ENCODE results near the gene FN3K.

Gene FN3K

DNA sequence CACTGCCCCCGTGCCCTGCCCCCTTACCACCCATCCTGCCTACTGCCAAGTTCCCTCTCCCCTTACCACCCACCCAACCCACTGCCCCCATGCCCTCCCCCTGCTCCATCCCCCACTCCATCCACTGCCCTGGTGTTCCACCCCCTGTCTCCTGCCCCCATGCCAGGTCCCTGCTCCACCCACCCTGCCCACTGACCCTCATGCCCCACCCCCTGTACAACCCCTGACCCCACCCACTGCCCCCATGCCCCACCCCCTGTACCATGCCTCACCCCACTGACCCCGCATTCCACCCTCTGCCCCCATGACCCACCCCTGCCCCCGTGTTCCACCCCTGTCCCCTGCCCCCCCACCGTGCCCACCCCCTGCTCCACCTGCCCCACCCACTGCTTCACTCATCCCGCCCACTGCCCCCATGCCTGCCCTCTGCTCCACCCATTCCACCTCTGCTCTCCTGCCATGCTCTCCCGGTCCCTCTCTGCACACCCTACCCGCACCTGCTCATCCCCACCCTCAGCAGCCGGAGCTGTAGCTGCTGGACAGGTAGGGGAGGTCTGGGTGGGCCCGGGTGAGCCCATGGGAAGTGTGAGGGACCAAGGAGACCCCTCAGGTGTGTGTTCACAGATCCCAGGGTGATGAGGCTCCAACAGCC, 26.3 kb upstream of the FN3K start:
- Histone ChIP-seq H3K4me3 (ENCODE audit: low read length) (no peak overlapping the region), H3K9ac (ENCODE audit: low read length) (no peak overlapping the region), H3K36me3 (ENCODE audit: control insufficient read depth, insufficient read depth, low read length) (no peaks in the 10 kb centered on the region), H3K27me3 (ENCODE audit: control insufficient read depth, insufficient read depth, low read length) (no peaks in the 10 kb centered on the region), H3K9me3 (ENCODE audit: control insufficient read depth, low read length) (no peaks in the 10 kb centered on the region), H3K4me1 (ENCODE audit: control insufficient read depth, insufficient read depth, low read length) (peaks cover 18% of the 10 kb centered on the region)

DNA sequence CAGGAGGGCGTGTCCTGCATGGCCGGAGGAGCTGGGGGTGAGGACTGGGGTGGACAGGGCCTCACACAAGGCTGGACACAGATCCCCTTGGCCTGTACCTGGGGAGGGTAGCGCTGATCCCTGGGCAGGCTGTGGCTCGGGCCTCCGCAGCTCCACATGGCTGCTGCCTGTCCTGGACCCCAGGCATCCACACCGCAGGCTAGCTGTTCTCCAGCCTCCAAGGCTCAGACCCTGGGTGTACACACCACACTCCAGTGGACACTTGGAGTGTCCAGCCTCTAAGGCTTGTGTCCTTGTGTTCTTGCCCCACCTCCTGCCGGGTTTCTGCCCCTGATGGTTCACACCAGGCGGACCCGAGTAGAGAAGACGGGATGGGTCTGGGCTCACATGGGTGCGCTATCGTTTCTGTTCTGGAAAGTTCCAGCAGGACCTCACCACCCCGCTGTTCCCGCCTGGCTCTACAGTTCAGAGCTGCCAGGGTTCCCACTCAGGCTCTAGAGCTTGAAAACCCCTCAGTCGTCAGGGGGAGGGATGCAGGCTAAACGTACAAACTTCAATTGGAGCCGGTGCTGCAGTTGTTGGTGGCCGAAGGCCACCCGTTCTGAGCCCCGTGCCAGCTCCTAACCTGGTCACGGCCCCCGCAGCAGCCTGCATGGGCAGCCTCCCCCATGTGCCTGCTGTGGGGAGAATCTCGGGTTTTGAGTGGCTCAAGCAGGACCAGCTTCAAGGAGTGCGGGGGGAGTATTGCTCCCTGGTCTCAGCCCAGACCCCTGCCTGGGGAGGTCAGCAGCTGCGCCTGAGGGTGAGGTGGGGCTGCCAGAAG, 25.5 kb upstream of the FN3K start:
- Histone ChIP-seq H3K4me1 (ENCODE audit: control insufficient read depth, insufficient read depth, low read length) (peaks cover 10% of the 10 kb centered on the region), H3K4me3 (ENCODE audit: low read length) (no peak overlapping the region), H3K27me3 (ENCODE audit: control insufficient read depth, insufficient read depth, low read length) (no peaks in the 10 kb centered on the region), H3K9me3 (ENCODE audit: control insufficient read depth, low read length) (no peaks in the 10 kb centered on the region), H3K9ac (ENCODE audit: low read length) (no peak overlapping the region), H3K36me3 (ENCODE audit: control insufficient read depth, insufficient read depth, low read length) (no peaks in the 10 kb centered on the region)

DNA sequence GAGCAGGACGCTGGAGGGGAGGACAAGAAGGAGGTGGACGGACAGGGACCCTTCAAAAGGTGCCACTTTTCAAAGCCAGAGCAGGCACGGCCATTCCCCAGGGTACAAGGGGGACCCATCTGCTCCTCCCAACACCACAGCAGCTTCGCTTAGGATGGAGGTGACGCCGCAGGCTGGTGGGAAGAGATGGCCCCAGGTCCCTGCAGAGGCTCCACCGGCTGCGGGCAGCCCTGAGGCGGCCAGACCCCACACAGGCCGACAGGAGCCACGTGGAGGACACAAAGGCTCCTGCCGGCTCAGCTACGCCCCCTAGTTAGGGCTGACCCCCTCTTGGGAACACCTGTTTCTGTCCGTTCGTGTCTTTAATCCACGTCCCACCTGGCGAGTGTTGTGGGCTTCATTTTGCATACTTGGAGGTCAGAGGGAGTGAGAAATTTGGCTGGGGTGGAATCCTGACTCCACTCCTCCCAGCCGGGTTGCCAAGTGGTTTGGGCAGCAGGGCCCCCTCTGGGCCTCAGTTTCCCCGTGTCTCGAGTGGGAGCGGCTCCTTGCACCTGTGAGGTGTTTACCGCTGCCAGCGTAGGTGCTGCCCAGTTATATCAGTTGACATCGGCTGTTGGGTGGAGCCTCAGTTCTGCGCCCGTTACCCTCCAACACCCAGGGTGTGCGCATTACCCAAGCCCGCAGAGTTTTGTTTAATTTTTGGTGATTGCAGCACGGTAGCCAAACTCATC, 24.7 kb upstream of the FN3K start:
- Histone ChIP-seq H3K4me3 (ENCODE audit: low read length) (no peak overlapping the region), H3K9ac (ENCODE audit: low read length) (no peak overlapping the region), H3K4me1 (ENCODE audit: control insufficient read depth, insufficient read depth, low read length) (peaks cover 8% of the 10 kb centered on the region), H3K36me3 (ENCODE audit: control insufficient read depth, insufficient read depth, low read length) (no peaks in the 10 kb centered on the region), H3K27me3 (ENCODE audit: control insufficient read depth, insufficient read depth, low read length) (no peaks in the 10 kb centered on the region), H3K9me3 (ENCODE audit: control insufficient read depth, low read length) (no peaks in the 10 kb centered on the region)

DNA sequence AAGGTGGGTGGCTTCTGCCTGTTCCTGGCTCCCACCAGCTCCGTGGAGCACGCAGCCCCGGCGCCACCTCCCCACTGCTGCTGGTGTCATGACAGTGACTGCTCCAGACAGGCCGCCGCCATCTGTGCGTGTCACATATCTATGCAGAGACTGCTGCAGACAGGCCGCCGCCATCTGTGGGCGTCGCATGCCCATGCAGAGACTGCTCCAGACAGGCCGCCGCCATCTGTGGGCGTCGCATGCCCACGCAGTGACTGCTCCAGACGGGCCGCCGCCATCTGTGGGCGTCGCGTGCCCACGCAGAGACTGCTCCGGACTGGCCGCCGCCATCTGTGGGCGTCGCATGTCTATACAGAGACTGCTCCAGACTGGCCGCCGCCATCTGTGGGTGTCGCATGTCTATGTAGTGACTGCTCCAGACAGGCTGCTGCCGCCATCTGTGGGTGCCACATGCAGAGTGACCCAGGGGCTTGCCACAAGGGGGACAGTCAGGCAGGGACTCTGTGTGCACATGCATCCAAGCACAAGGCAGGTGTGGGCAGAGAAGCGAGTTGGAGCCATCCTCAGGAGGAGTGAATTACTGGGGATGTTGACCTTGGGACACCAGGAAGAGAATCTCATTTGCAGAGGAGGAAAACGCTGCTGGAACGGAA, 22.2 kb upstream of the FN3K start:
- Histone ChIP-seq H3K9me3 (ENCODE audit: control insufficient read depth, low read length) (no peaks in the 10 kb centered on the region), H3K36me3 (ENCODE audit: control insufficient read depth, insufficient read depth, low read length) (no peaks in the 10 kb centered on the region), H3K4me3 (ENCODE audit: low read length) (no peak overlapping the region), H3K9ac (ENCODE audit: low read length) (no peak overlapping the region), H3K4me1 (ENCODE audit: control insufficient read depth, insufficient read depth, low read length) (peaks cover 15% of the 10 kb centered on the region), H3K27me3 (ENCODE audit: control insufficient read depth, insufficient read depth, low read length) (no peaks in the 10 kb centered on the region)

DNA sequence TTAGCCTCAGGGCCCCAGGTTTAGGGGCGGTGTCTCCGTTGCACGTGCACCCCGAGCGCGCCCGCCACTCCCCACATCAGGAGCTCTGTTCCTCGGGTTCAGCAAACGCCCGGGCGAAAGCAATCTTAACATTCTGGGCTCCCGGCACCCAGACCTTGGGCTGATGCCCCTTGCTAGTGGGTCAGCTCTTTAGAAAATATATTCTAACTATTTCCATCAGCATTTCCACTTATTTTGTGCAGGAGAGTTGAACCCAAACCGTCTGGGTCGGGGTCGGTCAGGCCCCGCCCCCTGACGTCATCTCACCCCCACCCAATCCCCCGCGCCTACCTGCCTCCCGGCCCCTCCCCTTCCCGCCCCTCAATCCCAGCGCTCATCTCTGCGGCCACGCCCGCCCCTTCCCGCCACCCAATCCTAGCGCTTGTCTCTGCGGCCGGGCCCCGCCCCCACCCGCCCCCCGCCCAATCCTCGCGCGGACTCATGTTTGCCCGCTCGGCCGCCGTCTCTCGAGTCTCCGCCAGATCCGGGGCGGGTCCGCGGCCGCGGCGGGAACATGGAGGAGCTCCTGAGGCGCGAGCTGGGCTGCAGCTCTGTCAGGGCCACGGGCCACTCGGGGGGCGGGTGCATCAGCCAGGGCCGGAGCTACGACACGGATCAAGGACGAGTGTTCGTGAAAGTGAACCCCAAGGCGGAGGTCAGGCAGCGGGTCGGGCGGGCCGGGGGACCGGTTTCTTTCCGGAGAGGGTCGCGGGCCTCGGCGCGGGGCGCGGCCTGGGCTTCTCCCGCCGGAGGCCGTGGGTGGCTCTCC, 19.0 kb upstream of the FN3K start, which contains the start of gene FN3KRP:
TSS of gene FN3KRP (plus strand) at position 504 of the 808 bp plus-strand sequence. CDS start at position 554, 50 bp downstream.
- Histone ChIP-seq H3K4me3 (ENCODE audit: low read length) (peak within 1 kb of the TSS; percentile 46), H3K36me3 (ENCODE audit: control insufficient read depth, insufficient read depth, low read length) (no peaks in the 10 kb centered on the region), H3K9ac (ENCODE audit: low read length) (peak within 1 kb of the TSS; percentile 76), H3K27me3 (ENCODE audit: control insufficient read depth, insufficient read depth, low read length) (no peaks in the 10 kb centered on the region), H3K9me3 (ENCODE audit: control insufficient read depth, low read length) (no peaks in the 10 kb centered on the region), H3K4me1 (ENCODE audit: control insufficient read depth, insufficient read depth, low read length) (peaks cover 16% of the 10 kb centered on the region)

DNA sequence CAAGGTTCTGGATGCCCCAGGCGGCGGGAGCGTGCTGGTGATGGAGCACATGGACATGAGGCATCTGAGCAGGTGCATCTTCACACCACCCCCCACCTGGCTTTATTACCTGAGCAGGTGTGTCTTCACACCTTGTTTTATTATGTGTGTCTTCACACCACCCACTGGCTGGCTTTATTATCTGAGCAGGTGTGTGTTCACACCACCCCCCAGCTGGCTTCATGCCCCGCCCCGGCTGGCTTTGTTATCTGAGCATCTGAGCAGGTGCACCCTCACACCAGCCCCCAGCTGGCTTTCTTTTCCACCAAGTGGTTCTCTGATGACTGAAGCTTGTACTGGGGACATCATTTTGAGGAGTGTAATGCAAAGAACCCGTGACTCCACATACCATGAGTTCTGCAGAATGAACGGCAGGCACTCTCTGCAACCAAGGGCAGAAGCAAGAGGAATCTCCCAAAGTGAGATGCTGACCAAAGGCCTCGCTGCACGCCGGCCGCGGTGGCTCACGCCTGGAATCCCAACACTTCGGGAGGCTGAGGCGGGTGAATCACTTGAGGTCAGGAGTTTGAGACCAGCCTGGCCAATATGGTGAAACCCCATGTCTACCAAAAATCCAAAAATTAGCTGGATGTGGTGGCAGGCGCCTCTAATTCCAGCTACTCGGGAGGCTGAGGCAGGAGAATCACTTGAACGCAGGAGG, 16.3 kb upstream of the FN3K start:
- Histone ChIP-seq H3K4me1 (ENCODE audit: control insufficient read depth, insufficient read depth, low read length) (peaks cover 16% of the 10 kb centered on the region), H3K36me3 (ENCODE audit: control insufficient read depth, insufficient read depth, low read length) (no peaks in the 10 kb centered on the region), H3K4me3 (ENCODE audit: low read length) (no peak overlapping the region), H3K27me3 (ENCODE audit: control insufficient read depth, insufficient read depth, low read length) (no peaks in the 10 kb centered on the region), H3K9me3 (ENCODE audit: control insufficient read depth, low read length) (no peaks in the 10 kb centered on the region), H3K9ac (ENCODE audit: low read length) (no peak overlapping the region)

DNA sequence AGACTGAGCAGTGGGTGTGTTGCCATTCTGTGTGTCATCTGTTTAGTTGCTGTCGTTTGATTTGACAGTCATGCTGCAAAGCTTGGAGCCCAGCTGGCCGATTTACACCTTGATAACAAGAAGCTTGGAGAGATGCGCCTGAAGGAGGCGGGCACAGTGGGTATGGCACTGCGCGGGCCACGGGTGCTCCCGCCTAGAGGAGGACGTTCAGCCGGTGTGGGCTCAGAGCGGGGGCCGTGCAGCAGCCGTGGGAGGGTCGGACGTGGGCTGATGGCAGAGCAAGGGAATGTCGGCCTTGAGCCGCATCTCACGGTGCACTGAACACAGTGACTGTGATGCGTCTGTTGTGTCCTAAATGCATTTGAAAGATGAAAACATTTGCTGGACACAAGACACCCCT, 15.2 kb upstream of the FN3K start:
- no peak overlapping the region for H3K4me3 ChIP-seq (ENCODE audit: low read length)
- H3K27me3 ChIP-seq (ENCODE audit: control insufficient read depth, insufficient read depth, low read length): no peaks in the 10 kb centered on the region
- no peaks in the 10 kb centered on the region for H3K9me3 ChIP-seq (ENCODE audit: control insufficient read depth, low read length)
- H3K9ac ChIP-seq (ENCODE audit: low read length): no peak overlapping the region
- no peaks in the 10 kb centered on the region for H3K36me3 ChIP-seq (ENCODE audit: control insufficient read depth, insufficient read depth, low read length)
- peaks cover 16% of the 10 kb centered on the region for H3K4me1 ChIP-seq (ENCODE audit: control insufficient read depth, insufficient read depth, low read length)

DNA sequence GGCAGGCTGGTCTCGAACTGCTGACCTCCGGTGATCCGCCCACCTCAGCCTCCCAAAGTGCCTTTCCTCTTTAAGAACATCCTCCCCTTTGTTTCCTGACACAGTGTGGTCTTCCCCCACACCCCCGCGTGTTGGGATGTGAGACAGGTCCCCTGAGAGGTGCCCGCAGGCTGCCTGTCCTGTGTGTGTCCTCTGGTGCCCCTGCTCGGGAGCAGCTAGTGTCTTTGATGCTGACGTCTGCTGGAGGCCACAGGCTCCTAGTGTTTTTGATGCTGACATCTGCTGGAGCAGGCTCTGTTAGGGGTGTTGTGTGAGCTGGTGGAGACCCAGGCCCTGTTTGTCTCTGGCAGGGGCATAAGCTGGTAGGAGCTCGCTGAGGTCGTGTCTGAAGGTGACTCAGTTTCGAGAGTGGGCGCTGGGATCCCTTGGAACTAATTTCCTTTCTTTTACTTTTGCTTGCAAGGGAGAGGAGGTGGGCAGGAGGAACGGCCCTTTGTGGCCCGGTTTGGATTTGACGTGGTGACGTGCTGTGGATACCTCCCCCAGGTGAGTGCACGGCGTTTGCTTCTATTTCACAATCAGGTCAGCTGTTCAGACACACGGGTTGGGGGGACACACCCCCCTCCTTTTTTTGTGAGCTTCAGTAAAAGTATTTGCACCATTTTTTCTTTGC, 12.9 kb upstream of the FN3K start:
- Histone ChIP-seq H3K36me3 (ENCODE audit: control insufficient read depth, insufficient read depth, low read length) (no peaks in the 10 kb centered on the region), H3K27me3 (ENCODE audit: control insufficient read depth, insufficient read depth, low read length) (no peaks in the 10 kb centered on the region), H3K9me3 (ENCODE audit: control insufficient read depth, low read length) (no peaks in the 10 kb centered on the region), H3K4me3 (ENCODE audit: low read length) (no peak overlapping the region), H3K4me1 (ENCODE audit: control insufficient read depth, insufficient read depth, low read length) (peaks cover 9% of the 10 kb centered on the region), H3K9ac (ENCODE audit: low read length) (no peak overlapping the region)

DNA sequence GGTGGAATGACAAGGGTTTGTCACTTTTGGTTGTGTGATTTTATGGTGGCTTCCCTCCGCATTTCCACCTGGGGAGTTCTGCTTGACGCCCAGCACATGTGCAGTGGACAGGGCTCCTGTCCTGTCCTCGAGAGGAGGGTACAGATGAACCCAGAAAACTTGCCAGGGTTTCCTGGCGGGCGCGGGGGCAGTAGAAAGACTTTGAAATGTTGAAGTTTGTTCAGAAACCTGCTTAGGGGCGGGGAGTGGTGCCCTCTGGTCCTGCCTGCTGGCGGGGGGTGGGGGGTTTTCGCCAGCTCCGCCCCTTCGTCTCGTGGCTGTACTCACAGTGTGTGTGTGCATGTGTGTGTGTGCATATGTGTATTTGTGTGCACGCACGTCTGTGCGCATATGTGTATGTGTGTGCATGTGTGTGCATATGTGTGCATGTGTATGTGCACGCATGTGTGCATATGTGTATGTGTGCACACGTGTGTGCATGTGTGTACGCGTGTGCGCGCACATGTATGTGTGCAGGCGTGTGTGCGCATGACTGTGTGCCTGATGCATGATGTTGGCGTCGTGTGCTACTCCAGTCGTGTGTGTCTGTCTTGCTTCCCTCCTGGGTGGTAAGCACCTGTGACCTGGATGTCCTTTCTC, 12.1 kb upstream of the FN3K start:
- peaks cover under 1% of the 10 kb centered on the region for H3K4me1 ChIP-seq (ENCODE audit: control insufficient read depth, insufficient read depth, low read length)
- H3K4me3 ChIP-seq (ENCODE audit: low read length): no peak overlapping the region
- H3K9me3 ChIP-seq (ENCODE audit: control insufficient read depth, low read length): no peaks in the 10 kb centered on the region
- no peaks in the 10 kb centered on the region for H3K36me3 ChIP-seq (ENCODE audit: control insufficient read depth, insufficient read depth, low read length)
- no peaks in the 10 kb centered on the region for H3K27me3 ChIP-seq (ENCODE audit: control insufficient read depth, insufficient read depth, low read length)
- no peak overlapping the region for H3K9ac ChIP-seq (ENCODE audit: low read length)

DNA sequence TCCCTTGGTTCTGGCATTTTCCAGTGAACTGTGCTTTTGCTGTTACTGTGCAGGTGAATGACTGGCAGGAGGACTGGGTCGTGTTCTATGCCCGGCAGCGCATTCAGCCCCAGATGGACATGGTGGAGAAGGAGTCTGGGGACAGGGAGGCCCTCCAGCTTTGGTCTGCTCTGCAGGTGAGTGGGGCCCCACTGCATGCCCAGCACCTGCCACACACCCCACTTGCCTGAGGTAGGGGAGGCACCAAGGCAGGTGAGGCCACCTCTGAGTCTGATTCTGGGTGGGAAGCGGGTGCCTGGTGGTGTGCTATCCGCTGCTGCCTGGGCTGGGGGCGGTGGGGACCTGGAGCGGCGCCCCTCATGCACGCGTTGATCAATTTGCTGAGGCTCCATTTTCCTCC, 9.0 kb upstream of the FN3K start:
- Histone ChIP-seq H3K27me3 (ENCODE audit: control insufficient read depth, insufficient read depth, low read length) (no peaks in the 10 kb centered on the region), H3K9me3 (ENCODE audit: control insufficient read depth, low read length) (no peaks in the 10 kb centered on the region), H3K4me1 (ENCODE audit: control insufficient read depth, insufficient read depth, low read length) (no peaks in the 10 kb centered on the region), H3K9ac (ENCODE audit: low read length) (no peak overlapping the region), H3K4me3 (ENCODE audit: low read length) (no peak overlapping the region), H3K36me3 (ENCODE audit: control insufficient read depth, insufficient read depth, low read length) (no peaks in the 10 kb centered on the region)

Data from mucosa of stomach (tissue), 1 donor.